ENCODE data around the gene MORC1.
"Not testable (repeated sequence)": the region's sequence is repeated elsewhere in the genome, so short reads cannot be mapped to it uniquely, and the experiment has no call there.

DNA sequence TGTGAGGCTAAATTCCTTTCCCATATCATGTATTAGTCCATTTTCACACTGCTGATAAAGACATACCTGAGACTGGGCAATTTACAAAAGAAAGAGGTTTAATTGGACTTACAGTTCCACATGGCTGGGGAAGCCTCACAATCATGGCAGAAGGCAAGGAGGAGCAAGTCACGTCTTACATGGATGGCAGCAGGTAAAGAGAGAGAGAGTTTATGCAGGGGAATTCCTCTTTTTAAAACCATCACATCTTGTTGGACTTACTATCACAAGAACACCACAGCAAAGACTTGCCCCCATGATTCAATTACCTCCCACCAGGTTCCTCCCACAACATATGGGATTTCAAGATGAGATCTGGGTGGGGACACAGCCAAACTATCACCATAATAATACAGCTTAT lies 37.8 kb downstream of the MORC1 start:
- TF ChIP-seq, protein P1, sequence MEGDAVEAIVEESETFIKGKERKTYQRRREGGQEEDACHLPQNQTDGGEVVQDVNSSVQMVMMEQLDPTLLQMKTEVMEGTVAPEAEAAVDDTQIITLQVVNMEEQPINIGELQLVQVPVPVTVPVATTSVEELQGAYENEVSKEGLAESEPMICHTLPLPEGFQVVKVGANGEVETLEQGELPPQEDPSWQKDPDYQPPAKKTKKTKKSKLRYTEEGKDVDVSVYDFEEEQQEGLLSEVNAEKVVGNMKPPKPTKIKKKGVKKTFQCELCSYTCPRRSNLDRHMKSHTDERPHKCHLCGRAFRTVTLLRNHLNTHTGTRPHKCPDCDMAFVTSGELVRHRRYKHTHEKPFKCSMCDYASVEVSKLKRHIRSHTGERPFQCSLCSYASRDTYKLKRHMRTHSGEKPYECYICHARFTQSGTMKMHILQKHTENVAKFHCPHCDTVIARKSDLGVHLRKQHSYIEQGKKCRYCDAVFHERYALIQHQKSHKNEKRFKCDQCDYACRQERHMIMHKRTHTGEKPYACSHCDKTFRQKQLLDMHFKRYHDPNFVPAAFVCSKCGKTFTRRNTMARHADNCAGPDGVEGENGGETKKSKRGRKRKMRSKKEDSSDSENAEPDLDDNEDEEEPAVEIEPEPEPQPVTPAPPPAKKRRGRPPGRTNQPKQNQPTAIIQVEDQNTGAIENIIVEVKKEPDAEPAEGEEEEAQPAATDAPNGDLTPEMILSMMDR (conservative IDR thresholded peaks at IDR 0.05 in 1 of 2, IDR thresholded peaks at IDR 0.05 in 1 of 2; ENCODE audit: extremely low read depth in 1 of 2, insufficient read depth in 1 of 2, low read depth in 1 of 2, low read length in 2 of 2), result not testable (repeated sequence)
- not testable (repeated sequence) for TF ChIP-seq EZH2 (IDR thresholded peaks at IDR 0.05; ENCODE audit: borderline replicate concordance, low read length)
